NCI-H1092 (cell line): ENCODE data around the gene FOXP1.

Experiments used
- DNase-seq: peaks from one replicate; lab custom pipeline; 2025; lab: John Stamatoyannopoulos, UW

FOXP1 gene

GRCh38 chr3:71127052-71127831 is 456.3 kb downstream of the FOXP1 start:
- DNase-seq, result no peak

GRCh38 chr3:71125738-71126137 is 457.8 kb downstream of the FOXP1 start:
- no peak for DNase-seq

- DNase-seq, result no peak
Measured at GRCh38 chr3:71124048-71124447, 459.5 kb downstream of the FOXP1 start.

GRCh38 chr3:71122641-71123040 is 460.9 kb downstream of the FOXP1 start:
- no peak for DNase-seq

- DNase-seq, result no peak
Measured at GRCh38 chr3:71121429-71122167, 461.9 kb downstream of the FOXP1 start.

GRCh38 chr3:71120012-71120411 is 463.5 kb downstream of the FOXP1 start:
- no peak for DNase-seq

- no peak for DNase-seq
Measured at GRCh38 chr3:71119171-71119570, 464.4 kb downstream of the FOXP1 start.

GRCh38 chr3:71118436-71118835 is 465.1 kb downstream of the FOXP1 start:
- no peak for DNase-seq

- no peak for DNase-seq
Measured at GRCh38 chr3:71117572-71118247, 465.8 kb downstream of the FOXP1 start.

GRCh38 chr3:71114610-71115009 is 468.9 kb downstream of the FOXP1 start:
- DNase-seq, result no peak

GRCh38 chr3:71112576-71112975 is 471.0 kb downstream of the FOXP1 start:
- DNase-seq, result no peak

GRCh38 chr3:71111784-71112440 is 471.6 kb downstream of the FOXP1 start:
- DNase-seq, result no peak

GRCh38 chr3:71110385-71111222 is 472.9 kb downstream of the FOXP1 start:
- no peak for DNase-seq

GRCh38 chr3:71109977-71110285 is 473.6 kb downstream of the FOXP1 start:
- no peak for DNase-seq

- no peak for DNase-seq
Measured at GRCh38 chr3:71109241-71109976, 474.1 kb downstream of the FOXP1 start.

- no peak for DNase-seq
Measured at GRCh38 chr3:71107926-71108325, 475.6 kb downstream of the FOXP1 start.

- no peak for DNase-seq
Measured at GRCh38 chr3:71104976-71105375, 478.6 kb downstream of the FOXP1 start.

- DNase-seq, result no peak
Measured at GRCh38 chr3:71104556-71104955, 479.0 kb downstream of the FOXP1 start.

GRCh38 chr3:71104121-71104541 is 479.4 kb downstream of the FOXP1 start:
- no peak for DNase-seq

- peak; percentile 47 for DNase-seq
Measured at GRCh38 chr3:71103430-71103921, 480.1 kb downstream of the FOXP1 start.
